Loucy (cell line): ENCODE data around the gene DHRS3.

Experiments used
- EZH2phosphoT487 ChIP-seq: fragments of 200-600 bp; IDR thresholded peaks from 2 replicates; pipeline ENCODE4 v1.6.1; 2018; ENCODE audit warnings: antibody characterized with exemption, mild to moderate bottlenecking, moderate library complexity, borderline replicate concordance
- TF ChIP-seq, protein P1 (sequence below): fragments of 200-600 bp; sonication (generic); conservative IDR thresholded peaks from 2 replicates; pipeline ENCODE4 v1.5.1; 2014; ENCODE audit warnings: mild to moderate bottlenecking, antibody characterized with exemption, low read length

GRCh38 chr1:12519693-12520364, 98.2 kb downstream of the DHRS3 start:
- TF ChIP-seq, protein P1, sequence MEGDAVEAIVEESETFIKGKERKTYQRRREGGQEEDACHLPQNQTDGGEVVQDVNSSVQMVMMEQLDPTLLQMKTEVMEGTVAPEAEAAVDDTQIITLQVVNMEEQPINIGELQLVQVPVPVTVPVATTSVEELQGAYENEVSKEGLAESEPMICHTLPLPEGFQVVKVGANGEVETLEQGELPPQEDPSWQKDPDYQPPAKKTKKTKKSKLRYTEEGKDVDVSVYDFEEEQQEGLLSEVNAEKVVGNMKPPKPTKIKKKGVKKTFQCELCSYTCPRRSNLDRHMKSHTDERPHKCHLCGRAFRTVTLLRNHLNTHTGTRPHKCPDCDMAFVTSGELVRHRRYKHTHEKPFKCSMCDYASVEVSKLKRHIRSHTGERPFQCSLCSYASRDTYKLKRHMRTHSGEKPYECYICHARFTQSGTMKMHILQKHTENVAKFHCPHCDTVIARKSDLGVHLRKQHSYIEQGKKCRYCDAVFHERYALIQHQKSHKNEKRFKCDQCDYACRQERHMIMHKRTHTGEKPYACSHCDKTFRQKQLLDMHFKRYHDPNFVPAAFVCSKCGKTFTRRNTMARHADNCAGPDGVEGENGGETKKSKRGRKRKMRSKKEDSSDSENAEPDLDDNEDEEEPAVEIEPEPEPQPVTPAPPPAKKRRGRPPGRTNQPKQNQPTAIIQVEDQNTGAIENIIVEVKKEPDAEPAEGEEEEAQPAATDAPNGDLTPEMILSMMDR: no peak
- TF ChIP-seq EZH2phosphoT487: no peak
